PFSK-1 (cell line): ENCODE data around the gene BOC. TPM values are rescaled to one million over a fixed set of nuclear protein-coding genes. Genes with fewer than 3 reads are reported as not detected.

Source experiments
- FOXP2 ChIP-seq: optimal IDR thresholded peaks from 2 replicates; pipeline ENCODE3; 2011; ENCODE audit warnings: borderline replicate concordance, control low read depth, inconsistent platforms; ENCODE audit not compliant: insufficient read depth; ENCODE audit errors: extremely low read length, extremely low read depth
- POLR2AphosphoS5 ChIP-seq: IDR thresholded peaks from 2 replicates; pipeline ENCODE4 v1.6.1; 2012; ENCODE audit warnings: low read depth, mild to moderate bottlenecking, control low read depth, low read length, moderate library complexity
- SIN3A ChIP-seq: IDR thresholded peaks from 2 replicates; pipeline ENCODE4 v1.6.1; 2012; ENCODE audit warnings: mild to moderate bottlenecking, low read length, moderate library complexity, borderline replicate concordance; ENCODE audit not compliant: insufficient read depth
- TAF1 ChIP-seq: IDR thresholded peaks from 2 replicates; pipeline ENCODE4 v1.6.1; 2012; ENCODE audit warnings: low read length, control low read depth, borderline replicate concordance; ENCODE audit not compliant: insufficient read depth
- polyA plus RNA-seq: library from polyadenylated mRNA; unstranded; fragments of >200 nt; gene quantifications from one replicate; pipeline ENCODE4 v1.2.1, GENCODE V29; 2012; ENCODE audit warnings: low read depth, missing spikeins; ENCODE audit not compliant: insufficient read length
- TF ChIP-seq, protein P1 (sequence below), 2 experiments: IDR thresholded peaks; 2 replicates each; pipeline versions ENCODE4 v1.6.1 to v1.8.0; 2011 to 2012; ENCODE audit warnings: low read depth in 2 of 2, low read length in 2 of 2, control low read depth in 1 of 2, inconsistent platforms in 1 of 2, mild to moderate bottlenecking in 1 of 2, moderate library complexity in 1 of 2; ENCODE audit not compliant: insufficient read depth in 1 of 2

The BOC gene
- 4.7 TPM for polyA plus RNA-seq

DNA sequence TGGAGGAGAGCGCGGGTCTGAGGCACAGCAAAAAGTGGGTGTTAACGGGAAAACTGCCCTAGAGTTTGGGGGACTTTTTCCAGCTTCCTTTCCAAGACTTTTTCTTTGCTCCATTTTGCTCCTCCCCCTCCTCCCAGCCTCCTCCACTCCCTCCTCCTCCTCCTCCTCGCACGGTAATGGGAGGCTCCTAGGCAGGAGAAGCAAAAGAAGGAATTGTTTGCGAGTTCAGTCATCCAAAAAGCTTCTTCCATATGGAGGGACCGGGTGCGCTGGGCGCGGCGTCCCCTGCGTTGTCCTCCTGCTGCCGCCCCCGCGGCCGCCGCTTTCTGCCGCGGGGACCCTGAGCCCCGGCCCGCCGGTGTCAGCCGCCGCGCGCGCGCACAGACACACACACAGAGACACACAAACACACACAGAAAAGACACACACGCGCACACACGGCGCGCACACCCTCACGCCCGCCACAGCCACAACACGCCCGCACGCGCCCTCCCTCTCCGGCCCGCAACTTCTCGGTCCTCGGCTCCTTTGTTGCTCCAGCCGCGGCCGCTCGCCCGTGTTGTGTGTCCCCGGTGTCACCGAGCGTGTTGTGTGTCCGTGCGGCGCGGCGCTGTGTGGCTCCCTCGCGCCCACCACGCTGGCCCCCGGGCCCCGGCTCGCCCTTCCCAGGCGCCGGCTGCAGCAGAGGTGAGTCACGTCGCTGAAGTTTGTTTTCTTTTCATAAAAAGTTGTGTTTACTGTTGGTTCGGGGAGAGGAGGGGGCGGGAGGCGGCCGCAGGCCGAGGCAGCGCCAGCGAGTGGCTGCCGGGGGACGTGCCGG, at the start of gene BOC:
Gene BOC (plus strand): TSS at position 228 of the 820 bp plus-strand sequence. CDS start 38,246 bp downstream, outside the sequence.
- TF ChIP-seq, protein P1, sequence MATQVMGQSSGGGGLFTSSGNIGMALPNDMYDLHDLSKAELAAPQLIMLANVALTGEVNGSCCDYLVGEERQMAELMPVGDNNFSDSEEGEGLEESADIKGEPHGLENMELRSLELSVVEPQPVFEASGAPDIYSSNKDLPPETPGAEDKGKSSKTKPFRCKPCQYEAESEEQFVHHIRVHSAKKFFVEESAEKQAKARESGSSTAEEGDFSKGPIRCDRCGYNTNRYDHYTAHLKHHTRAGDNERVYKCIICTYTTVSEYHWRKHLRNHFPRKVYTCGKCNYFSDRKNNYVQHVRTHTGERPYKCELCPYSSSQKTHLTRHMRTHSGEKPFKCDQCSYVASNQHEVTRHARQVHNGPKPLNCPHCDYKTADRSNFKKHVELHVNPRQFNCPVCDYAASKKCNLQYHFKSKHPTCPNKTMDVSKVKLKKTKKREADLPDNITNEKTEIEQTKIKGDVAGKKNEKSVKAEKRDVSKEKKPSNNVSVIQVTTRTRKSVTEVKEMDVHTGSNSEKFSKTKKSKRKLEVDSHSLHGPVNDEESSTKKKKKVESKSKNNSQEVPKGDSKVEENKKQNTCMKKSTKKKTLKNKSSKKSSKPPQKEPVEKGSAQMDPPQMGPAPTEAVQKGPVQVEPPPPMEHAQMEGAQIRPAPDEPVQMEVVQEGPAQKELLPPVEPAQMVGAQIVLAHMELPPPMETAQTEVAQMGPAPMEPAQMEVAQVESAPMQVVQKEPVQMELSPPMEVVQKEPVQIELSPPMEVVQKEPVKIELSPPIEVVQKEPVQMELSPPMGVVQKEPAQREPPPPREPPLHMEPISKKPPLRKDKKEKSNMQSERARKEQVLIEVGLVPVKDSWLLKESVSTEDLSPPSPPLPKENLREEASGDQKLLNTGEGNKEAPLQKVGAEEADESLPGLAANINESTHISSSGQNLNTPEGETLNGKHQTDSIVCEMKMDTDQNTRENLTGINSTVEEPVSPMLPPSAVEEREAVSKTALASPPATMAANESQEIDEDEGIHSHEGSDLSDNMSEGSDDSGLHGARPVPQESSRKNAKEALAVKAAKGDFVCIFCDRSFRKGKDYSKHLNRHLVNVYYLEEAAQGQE (IDR thresholded peaks at IDR 0.05; ENCODE audit: insufficient read depth in 1 of 2, low read depth in 2 of 2, low read length in 2 of 2): no peak
- TF ChIP-seq FOXP2: peak; percentile 52

- TF ChIP-seq, protein P1 (IDR thresholded peaks at IDR 0.05; ENCODE audit: insufficient read depth in 1 of 2, low read depth in 2 of 2, low read length in 2 of 2): no peak
- TF ChIP-seq TAF1 (no peak), FOXP2 (no peak), POLR2AphosphoS5 (no peak), SIN3A (no peak)
These were observed 49.7 kb upstream of the BOC start for GRCh38 chr3:113161661-113162060.

DNA sequence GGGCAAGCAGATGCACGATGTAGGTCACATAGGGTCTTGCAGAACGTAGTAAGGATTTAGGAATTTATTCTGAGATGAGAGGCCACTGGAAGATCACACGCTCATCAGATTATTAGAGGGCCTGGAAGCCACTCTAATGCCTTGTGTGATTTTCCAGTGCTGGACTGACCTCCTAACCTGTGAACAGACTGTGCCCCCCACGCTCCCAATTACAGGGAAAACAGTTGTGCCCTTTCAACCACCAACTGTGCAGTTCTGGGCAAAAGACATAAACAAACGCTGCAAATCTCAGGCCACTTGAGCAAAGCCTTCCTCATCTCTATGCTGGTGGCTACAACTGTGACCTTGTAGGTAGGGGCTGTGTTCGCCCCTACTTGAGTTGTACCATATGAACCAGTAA, 48.2 kb upstream of the BOC start:
- TF ChIP-seq POLR2AphosphoS5: no peak

- no peak for TF ChIP-seq SIN3A
- TF ChIP-seq POLR2AphosphoS5: no peak
- TF ChIP-seq FOXP2: no peak
- TF ChIP-seq, protein P1 (IDR thresholded peaks at IDR 0.05; ENCODE audit: insufficient read depth in 1 of 2, low read depth in 2 of 2, low read length in 2 of 2): no peak
- no peak for TF ChIP-seq TAF1
These were observed 45.5 kb upstream of the BOC start for GRCh38 chr3:113165841-113166240.

- TF ChIP-seq, protein P1 (IDR thresholded peaks at IDR 0.05; ENCODE audit: insufficient read depth in 1 of 2, low read depth in 2 of 2, low read length in 2 of 2): no peak
- TF ChIP-seq FOXP2 (no peak), SIN3A (no peak), TAF1 (no peak), POLR2AphosphoS5 (no peak)
These were observed 45.0 kb upstream of the BOC start for GRCh38 chr3:113166357-113166718.
